K562 (cell line): ENCODE data around the gene SLC2A4.

Experiments
- CCAR2 ChIP-seq: fragments of 200-400 bp; formaldehyde crosslinking; IDR thresholded peaks from 2 replicates; pipeline ENCODE4 v1.6.1; 2017; ENCODE audit warnings: mild to moderate bottlenecking, low read depth, low read length
- ELF1 ChIP-seq: fragments of 200-800 bp; sonication (Bioruptor generic); IDR thresholded peaks from 2 replicates; pipeline ENCODE4 v1.6.1; 2016; ENCODE audit warnings: missing genetic modification characterization, missing compliant biosample characterization
- KLF13 ChIP-seq: fragments of 450-650 bp; IDR thresholded peaks from 2 replicates; pipeline ENCODE4 v1.6.1; 2016; ENCODE audit warnings: missing genetic modification characterization, low read depth, mild to moderate bottlenecking, missing compliant biosample characterization, moderate library complexity, borderline replicate concordance
- POLR2AphosphoS5 ChIP-seq: IDR thresholded peaks from 2 replicates; pipeline ENCODE4 v1.6.1; 2011; ENCODE audit warnings: mild to moderate bottlenecking, low read depth, low read length, moderate library complexity; ENCODE audit not compliant: control insufficient read depth, insufficient read depth
- TF ChIP-seq, protein P1 (sequence below), 3 experiments: IDR thresholded peaks in 2 of 3; conservative IDR thresholded peaks in 1 of 3; 2 replicates each; pipeline ENCODE4 v1.5.1; 2011 to 2012; ENCODE audit warnings: low read length in 3 of 3, mild to moderate bottlenecking in 3 of 3, control low read depth in 2 of 3, improper control_type of control experiment in 1 of 3, inconsistent platforms in 1 of 3, low read depth in 1 of 3, mixed read lengths in 1 of 3, moderate library complexity in 1 of 3; ENCODE audit not compliant: insufficient read depth in 2 of 3
- TF ChIP-seq, protein P2 (sequence below): fragments of 450-650 bp; IDR thresholded peaks from 2 replicates; pipeline ENCODE4 v1.6.1; 2016

DNA sequence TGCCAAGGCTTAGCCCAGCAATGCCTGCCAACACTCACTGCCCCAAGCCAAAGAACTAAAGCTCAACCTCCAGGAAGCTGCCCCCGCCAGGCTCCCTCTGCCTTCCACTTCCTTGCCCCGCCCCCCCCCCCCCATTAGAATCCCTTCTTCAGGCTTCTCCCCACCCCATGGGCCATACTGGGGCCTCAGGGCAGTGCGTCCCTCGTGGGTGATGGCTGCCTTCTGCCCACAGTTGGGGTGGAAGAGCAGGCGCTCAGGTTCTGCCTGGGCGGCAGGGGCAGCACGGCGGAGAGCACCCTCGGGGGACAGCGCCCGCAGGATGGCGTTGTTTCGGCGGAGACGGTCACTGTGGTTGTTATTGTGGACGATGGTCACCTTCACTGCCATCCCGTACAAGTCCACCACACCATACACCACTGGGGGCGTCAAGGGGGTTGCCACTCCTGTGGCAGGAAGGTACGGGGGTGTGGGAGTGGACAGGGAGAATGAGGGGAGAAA is 43.6 kb downstream of the SLC2A4 start:
- no peak for TF ChIP-seq ELF1 (tag)
- no peak for TF ChIP-seq POLR2AphosphoS5
- TF ChIP-seq CCAR2: no peak
- TF ChIP-seq, protein P1, sequence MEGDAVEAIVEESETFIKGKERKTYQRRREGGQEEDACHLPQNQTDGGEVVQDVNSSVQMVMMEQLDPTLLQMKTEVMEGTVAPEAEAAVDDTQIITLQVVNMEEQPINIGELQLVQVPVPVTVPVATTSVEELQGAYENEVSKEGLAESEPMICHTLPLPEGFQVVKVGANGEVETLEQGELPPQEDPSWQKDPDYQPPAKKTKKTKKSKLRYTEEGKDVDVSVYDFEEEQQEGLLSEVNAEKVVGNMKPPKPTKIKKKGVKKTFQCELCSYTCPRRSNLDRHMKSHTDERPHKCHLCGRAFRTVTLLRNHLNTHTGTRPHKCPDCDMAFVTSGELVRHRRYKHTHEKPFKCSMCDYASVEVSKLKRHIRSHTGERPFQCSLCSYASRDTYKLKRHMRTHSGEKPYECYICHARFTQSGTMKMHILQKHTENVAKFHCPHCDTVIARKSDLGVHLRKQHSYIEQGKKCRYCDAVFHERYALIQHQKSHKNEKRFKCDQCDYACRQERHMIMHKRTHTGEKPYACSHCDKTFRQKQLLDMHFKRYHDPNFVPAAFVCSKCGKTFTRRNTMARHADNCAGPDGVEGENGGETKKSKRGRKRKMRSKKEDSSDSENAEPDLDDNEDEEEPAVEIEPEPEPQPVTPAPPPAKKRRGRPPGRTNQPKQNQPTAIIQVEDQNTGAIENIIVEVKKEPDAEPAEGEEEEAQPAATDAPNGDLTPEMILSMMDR (IDR thresholded peaks at IDR 0.05 in 2 of 3, conservative IDR thresholded peaks at IDR 0.05 in 1 of 3; ENCODE audit: insufficient read depth in 2 of 3, low read depth in 1 of 3, low read length in 3 of 3): no peak
- no peak for TF ChIP-seq KLF13
- TF ChIP-seq, protein P2, sequence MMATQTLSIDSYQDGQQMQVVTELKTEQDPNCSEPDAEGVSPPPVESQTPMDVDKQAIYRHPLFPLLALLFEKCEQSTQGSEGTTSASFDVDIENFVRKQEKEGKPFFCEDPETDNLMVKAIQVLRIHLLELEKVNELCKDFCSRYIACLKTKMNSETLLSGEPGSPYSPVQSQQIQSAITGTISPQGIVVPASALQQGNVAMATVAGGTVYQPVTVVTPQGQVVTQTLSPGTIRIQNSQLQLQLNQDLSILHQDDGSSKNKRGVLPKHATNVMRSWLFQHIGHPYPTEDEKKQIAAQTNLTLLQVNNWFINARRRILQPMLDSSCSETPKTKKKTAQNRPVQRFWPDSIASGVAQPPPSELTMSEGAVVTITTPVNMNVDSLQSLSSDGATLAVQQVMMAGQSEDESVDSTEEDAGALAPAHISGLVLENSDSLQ: no peak
